GM12878 (cell line): ENCODE results near the gene MYT1. TPM values are rescaled to one million over a fixed set of nuclear protein-coding genes. Genes with fewer than 3 reads are reported as not detected.
"Not testable (repeated sequence)": the region's sequence is repeated elsewhere in the genome, so short reads cannot be mapped to it uniquely, and the experiment has no call there.

Source experiments
- ATAC-seq: fragments of 200-7000 bp; cut with Tn5 transposase; 3 replicates; pipeline ENCODE4 v1.9.1; 2020; ENCODE audit warnings: mild to moderate bottlenecking, moderate library complexity
- BruUV-seq: library from RNA; stranded (reverse); fragments of 400-500 nt; replicated peaks from 2 replicates; lab custom pipeline; 2021; lab: Mats Ljungman, UMichigan
- CTCF ChIA-PET: fragments of 300-600 bp; sonication (Branson Sonifier 250); formaldehyde crosslinking; extraction: SDS; loops from one replicate; lab custom pipeline; 2021; ENCODE audit warnings: inconsistent platforms; lab: Yijun Ruan, JAX
- POLR2A ChIA-PET: fragments of 350-600 bp; formaldehyde crosslinking; extraction: SDS; loops from one replicate; lab custom pipeline; 2021; ENCODE audit warnings: inconsistent platforms; lab: Charles Lee
- RAD21 ChIA-PET: fragments of 300-600 bp; sonication (Branson Sonifier 250); formaldehyde crosslinking; loops from one replicate; lab custom pipeline; 2023; ENCODE audit warnings: antibody characterized with exemption; ENCODE audit not compliant: unreplicated experiment; lab: Charles Lee
- SMC1A ChIA-PET: fragments of 300-600 bp; sonication (Branson Sonifier 250); formaldehyde crosslinking; loops from one replicate; lab custom pipeline; 2023; ENCODE audit not compliant: unreplicated experiment, uncharacterized antibody; lab: Charles Lee
- DNase-seq: peaks from one replicate; pipeline ENCODE4 v3.0.0-alpha.2; 2011; ENCODE audit warnings: low read depth, low spot score
- FAIRE-seq: peaks from 3 replicates; lab custom pipeline; 2011; peaks lifted over from hg19 to GRCh38; lab: Jason Lieb, UNC
- H2AFZ ChIP-seq: 2 replicates; pipeline ENCODE4 v1.6.0; 2011; ENCODE audit warnings: low read depth, low read length, control low read depth; ENCODE audit not compliant: control insufficient read depth
- H3K27ac ChIP-seq: 2 replicates; pipeline ENCODE4 v1.5.1; 2011; ENCODE audit warnings: control low read depth; ENCODE audit not compliant: control insufficient read depth, insufficient read depth
- H3K27me3 ChIP-seq, 2 experiments: replicated peaks in 1 of 2; 2 replicates each; pipeline versions ENCODE4 v1.6.0 to v1.6.1; 2011; ENCODE audit warnings: low read length in 1 of 2; ENCODE audit not compliant: control insufficient read depth in 2 of 2, insufficient read depth in 2 of 2
- H3K36me3 ChIP-seq, 2 experiments: 2 replicates each; pipeline ENCODE4 v1.5.1; 2011; ENCODE audit warnings: low read length in 1 of 2; ENCODE audit not compliant: control insufficient read depth in 2 of 2, insufficient read depth in 2 of 2
- H3K4me1 ChIP-seq: 2 replicates; pipeline ENCODE4 v1.6.1; 2011; ENCODE audit warnings: mild to moderate bottlenecking, low read length, moderate library complexity, mixed read lengths; ENCODE audit not compliant: control insufficient read depth, insufficient read depth
- H3K4me2 ChIP-seq: 2 replicates; pipeline ENCODE4 v1.6.0; 2011; ENCODE audit warnings: control low read depth; ENCODE audit not compliant: control insufficient read depth, insufficient read depth
- H3K4me3 ChIP-seq: fragments of 200-600 bp; sonication (generic); 2 replicates; pipeline ENCODE4 v1.5.1; 2016
- H3K79me2 ChIP-seq: 2 replicates; pipeline ENCODE4 v1.6.0; 2011; ENCODE audit warnings: low read length; ENCODE audit not compliant: control insufficient read depth, insufficient read depth
- H3K9ac ChIP-seq: 2 replicates; pipeline ENCODE4 v1.8.0; 2011; ENCODE audit warnings: low read length, control low read depth, mixed read lengths; ENCODE audit not compliant: control insufficient read depth, insufficient read depth
- H3K9me3 ChIP-seq: replicated peaks from 3 replicates; pipeline ENCODE4 v1.5.1; 2011; ENCODE audit warnings: mild to moderate bottlenecking, low read length; ENCODE audit not compliant: control insufficient read depth, insufficient read depth
- H4K20me1 ChIP-seq: 2 replicates; pipeline ENCODE4 v1.6.0; 2011; ENCODE audit not compliant: control insufficient read depth, insufficient read depth
- NR2C1 ChIP-seq: fragments of 450-650 bp; IDR thresholded peaks from 2 replicates; pipeline ENCODE4 v1.6.1; 2017; ENCODE audit warnings: antibody characterized with exemption, mild to moderate bottlenecking, moderate library complexity
- WGBS: methylation state at CpG from one replicate; pipeline ENCODE4 v1.1.6; 2016; ENCODE audit warnings: low lambda C conversion rate; ENCODE audit not compliant: insufficient replicate concordance, insufficient coverage; ENCODE audit errors: missing lambda C conversion rate; 5-methylcytosine and 5-hydroxymethylcytosine counted together
- in situ Hi-C: fragments of 300-500 bp; cut with MboI; formaldehyde crosslinking; loops from 9 replicates; pipeline ENCODE4 v1.14.3; 2018; ENCODE audit warnings: mixed read lengths
- intact Hi-C: fragments of 100-400 bp; cut with micrococcal nuclease; formaldehyde crosslinking; loops from one replicate; pipeline ENCODE4 v1.14.2; 2022; ENCODE audit not compliant: unreplicated experiment
- polyA plus RNA-seq, 11 experiments: library from polyadenylated mRNA; depleted of rRNA in 4 of 11; unstranded in 6 of 11; stranded (reverse) in 5 of 11; fragments of >200 nt; fragmentation: Nextera tagmentation in 4 of 11; fragmentation: Illumina TruSeq in 1 of 11; extraction: Ambion mirVana in 4 of 11; extraction: Trizol in 1 of 11; gene quantifications; 1 replicate in 1 of 11; 2 replicates in 10 of 11; pipeline versions ENCODE4 v1.2.1 to v1.2.3, GENCODE V29; 2011 to 2016; ENCODE audit warnings: inconsistent platforms in 2 of 11, missing spikeins in 2 of 11, low read depth in 1 of 11
- small RNA-seq: library from RNA; depleted of rRNA; stranded (forward); fragments of <200 nt; gene quantifications from one replicate; pipeline ENCODE3, GENCODE V24; 2014
- total RNA-seq, 4 experiments: library from RNA; depleted of rRNA in 3 of 4; stranded (reverse); fragments of >200 nt in 3 of 4; fragmentation: Illumina TruSeq in 1 of 4; extraction: Trizol in 1 of 4; gene quantifications; 2 replicates each; pipeline versions ENCODE4 v1.2.1 to v1.2.3, GENCODE V29; 2013 to 2021

The MYT1 gene
- total and polyA plus RNA-seq, 10 of the 15 experiments (the other 5 are each of a cell fraction or from before 2014, with no cell fraction given) = 0.01 to 0.10 TPM; not detected in 8

GRCh38 chr20:64286447-64287263 lies 122.4 kb downstream of the MYT1 start:
- H3K4me2 ChIP-seq, H3K9ac ChIP-seq, H3K27ac ChIP-seq, H3K4me1 ChIP-seq, H3K27me3 ChIP-seq, H4K20me1 ChIP-seq, H3K9me3 ChIP-seq, H3K36me3 ChIP-seq, H3K79me2 ChIP-seq, ATAC-seq, in situ Hi-C loops, H3K4me3 ChIP-seq, intact Hi-C loops, H2AFZ ChIP-seq, POLR2A ChIA-PET, BruUV-seq, DNase-seq: not testable (repeated sequence)
- 94% methylated on average over 24 of the region's 30 CpGs for WGBS
- FAIRE-seq = peak; percentile 94
- ChIA-PET RAD21 (interaction anchor here (0.9 to 1.6 kb wide), 2 partner anchors 34 to 46 kb away, joined by 3 to 5 read pairs; no protein-coding TSS in a partner anchor), SMC1A (interaction anchor here (0.7 to 1.4 kb wide), 3 partner anchors 25 to 63 kb away, joined by 3 read pairs; no protein-coding TSS in a partner anchor), CTCF (interaction anchor here (0.7 to 4.9 kb wide), 16 partner anchors 10 to 527 kb away, joined by 3 to 99 read pairs (median 5); partner anchors contain the start of genes NPBWR2 and PCMTD2)
- TF ChIP-seq NR2C1 = peak; percentile 49; the same call in 1 of the 2 replicates

- WGBS = 73% methylated on average over 3 of the region's 3 CpGs
- TF ChIP-seq NR2C1 = 0 out of 2 replicates have a peak, but pooled peaks have one; percentile 24
- DNase-seq, H3K27ac ChIP-seq, H3K4me3 ChIP-seq, intact Hi-C loops, RAD21 ChIA-PET, BruUV-seq, POLR2A ChIA-PET, CTCF ChIA-PET, H3K9ac ChIP-seq, H3K27me3 ChIP-seq, H3K9me3 ChIP-seq, H3K36me3 ChIP-seq, H2AFZ ChIP-seq, ATAC-seq, H4K20me1 ChIP-seq, in situ Hi-C loops, H3K4me2 ChIP-seq, H3K79me2 ChIP-seq, H3K4me1 ChIP-seq, FAIRE-seq, SMC1A ChIA-PET: not testable (repeated sequence)
Observed at GRCh38 chr20:64287264-64287590, 123.0 kb downstream of the MYT1 start.

Small RNA genes within 50 kb of the gene (small RNA-seq; reads per million reads assigned to genes)
- gene AL137028.2 = not detected

Other genes with a start within 250 kb of the MYT1 start
Only the 7 nearest of the 12 such genes appear.
- gene SOX18, start 114.8 kb upstream of the MYT1 start, total RNA-seq (2014; rRNA removed) = 0.16 and 0.28 TPM in 2 replicates
- 0.09 TPM in 2 replicates for gene SOX18, start 114.8 kb upstream of the MYT1 start, total RNA-seq (2014; rRNA removed; fragmentation: Illumina TruSeq; extraction: Trizol)
- gene SOX18, start 114.8 kb upstream of the MYT1 start, total RNA-seq (2021) = 5.6 TPM in 2 replicates
- gene SOX18, start 114.8 kb upstream of the MYT1 start, polyA plus RNA-seq (2011; rRNA removed) = 0.24 and 0.53 TPM in 2 replicates
- not detected in 2 replicates for gene SOX18, start 114.8 kb upstream of the MYT1 start, polyA plus RNA-seq (2014; fragmentation: Illumina TruSeq; extraction: Trizol)
- under 1 TPM; 0.05 TPM for gene SOX18, start 114.8 kb upstream of the MYT1 start, polyA plus RNA-seq (2014; fragmentation: Nextera tagmentation; extraction: Ambion mirVana)
- 2.1 and 2.2 TPM in 2 replicates for gene SOX18, start 114.8 kb upstream of the MYT1 start, polyA plus RNA-seq (2014; rRNA removed)
- not detected for gene SOX18, start 114.8 kb upstream of the MYT1 start, polyA plus RNA-seq (2016; fragmentation: Nextera tagmentation; extraction: Ambion mirVana)
- 13.4 and 17.2 TPM in 2 replicates for gene TCEA2, start 101.3 kb upstream of the MYT1 start, total RNA-seq (2014; rRNA removed)
- 8.8 and 9.3 TPM in 2 replicates for gene TCEA2, start 101.3 kb upstream of the MYT1 start, total RNA-seq (2014; rRNA removed; fragmentation: Illumina TruSeq; extraction: Trizol)
- 38.0 and 42.5 TPM in 2 replicates for gene TCEA2, start 101.3 kb upstream of the MYT1 start, total RNA-seq (2021)
- 11.4 and 13.2 TPM in 2 replicates for gene TCEA2, start 101.3 kb upstream of the MYT1 start, polyA plus RNA-seq (2011; rRNA removed)
- gene TCEA2, start 101.3 kb upstream of the MYT1 start, polyA plus RNA-seq (2014; fragmentation: Illumina TruSeq; extraction: Trizol) = 2.8 and 10.8 TPM in 2 replicates
- 10 to 100 TPM in 1 of 2 experiments, 1 to 10 TPM in 1; 3.4 to 12.3 TPM for gene TCEA2, start 101.3 kb upstream of the MYT1 start, polyA plus RNA-seq (2014; fragmentation: Nextera tagmentation; extraction: Ambion mirVana)
- 17.8 and 26.0 TPM in 2 replicates for gene TCEA2, start 101.3 kb upstream of the MYT1 start, polyA plus RNA-seq (2014; rRNA removed)
- 10 to 100 TPM; 21.2 to 22.0 TPM for gene TCEA2, start 101.3 kb upstream of the MYT1 start, polyA plus RNA-seq (2016; fragmentation: Nextera tagmentation; extraction: Ambion mirVana)
- gene RGS19, start 84.9 kb upstream of the MYT1 start, total RNA-seq (2014; rRNA removed) = 56.0 and 62.4 TPM in 2 replicates
- gene RGS19, start 84.9 kb upstream of the MYT1 start, total RNA-seq (2014; rRNA removed; fragmentation: Illumina TruSeq; extraction: Trizol) = 15.2 and 15.3 TPM in 2 replicates
- 47.1 and 51.0 TPM in 2 replicates for gene RGS19, start 84.9 kb upstream of the MYT1 start, total RNA-seq (2021)
- gene RGS19, start 84.9 kb upstream of the MYT1 start, polyA plus RNA-seq (2011; rRNA removed) = 22.6 and 34.7 TPM in 2 replicates
- 4.7 and 9.6 TPM in 2 replicates for gene RGS19, start 84.9 kb upstream of the MYT1 start, polyA plus RNA-seq (2014; fragmentation: Illumina TruSeq; extraction: Trizol)
- 1 to 10 TPM in 1 of 2 experiments, under 1 TPM in 1; 0.82 to 3.3 TPM for gene RGS19, start 84.9 kb upstream of the MYT1 start, polyA plus RNA-seq (2014; fragmentation: Nextera tagmentation; extraction: Ambion mirVana)
- 61.4 and 64.3 TPM in 2 replicates for gene RGS19, start 84.9 kb upstream of the MYT1 start, polyA plus RNA-seq (2014; rRNA removed)
- gene RGS19, start 84.9 kb upstream of the MYT1 start, polyA plus RNA-seq (2016; fragmentation: Nextera tagmentation; extraction: Ambion mirVana) = 10 to 100 TPM; 45.0 to 53.5 TPM
- 0.34 and 0.38 TPM in 2 replicates for gene OPRL1, start 84.4 kb upstream of the MYT1 start, total RNA-seq (2014; rRNA removed)
- gene OPRL1, start 84.4 kb upstream of the MYT1 start, total RNA-seq (2014; rRNA removed; fragmentation: Illumina TruSeq; extraction: Trizol) = 0.09 and 0.14 TPM in 2 replicates
- 0.41 and 0.51 TPM in 2 replicates for gene OPRL1, start 84.4 kb upstream of the MYT1 start, total RNA-seq (2021)
- gene OPRL1, start 84.4 kb upstream of the MYT1 start, polyA plus RNA-seq (2011; rRNA removed) = 0.14 and 0.38 TPM in 2 replicates
- gene OPRL1, start 84.4 kb upstream of the MYT1 start, polyA plus RNA-seq (2014; fragmentation: Illumina TruSeq; extraction: Trizol) = 0.15 TPM in 1 of 2 replicates, not detected in the other
- under 1 TPM in 1 of 2 experiments, not detected in 1; 0.04 TPM for gene OPRL1, start 84.4 kb upstream of the MYT1 start, polyA plus RNA-seq (2014; fragmentation: Nextera tagmentation; extraction: Ambion mirVana)
- gene OPRL1, start 84.4 kb upstream of the MYT1 start, polyA plus RNA-seq (2014; rRNA removed) = 0.27 and 0.36 TPM in 2 replicates
- gene OPRL1, start 84.4 kb upstream of the MYT1 start, polyA plus RNA-seq (2016; fragmentation: Nextera tagmentation; extraction: Ambion mirVana) = under 1 TPM; 0.12 to 0.24 TPM
- gene LKAAEAR1, start 80.1 kb upstream of the MYT1 start, total RNA-seq (2014; rRNA removed) = not detected in 2 replicates
- gene LKAAEAR1, start 80.1 kb upstream of the MYT1 start, total RNA-seq (2014; rRNA removed; fragmentation: Illumina TruSeq; extraction: Trizol) = not detected in 2 replicates
- gene LKAAEAR1, start 80.1 kb upstream of the MYT1 start, total RNA-seq (2021) = not detected in 2 replicates
- not detected in 2 replicates for gene LKAAEAR1, start 80.1 kb upstream of the MYT1 start, polyA plus RNA-seq (2011; rRNA removed)
- gene LKAAEAR1, start 80.1 kb upstream of the MYT1 start, polyA plus RNA-seq (2014; fragmentation: Illumina TruSeq; extraction: Trizol) = not detected in 2 replicates
- not detected for gene LKAAEAR1, start 80.1 kb upstream of the MYT1 start, polyA plus RNA-seq (2014; fragmentation: Nextera tagmentation; extraction: Ambion mirVana)
- gene LKAAEAR1, start 80.1 kb upstream of the MYT1 start, polyA plus RNA-seq (2014; rRNA removed) = not detected in 2 replicates
- gene LKAAEAR1, start 80.1 kb upstream of the MYT1 start, polyA plus RNA-seq (2016; fragmentation: Nextera tagmentation; extraction: Ambion mirVana) = not detected
- gene NPBWR2, start 56.9 kb upstream of the MYT1 start, total RNA-seq (2014; rRNA removed) = not detected in 2 replicates
- not detected in 2 replicates for gene NPBWR2, start 56.9 kb upstream of the MYT1 start, total RNA-seq (2014; rRNA removed; fragmentation: Illumina TruSeq; extraction: Trizol)
- not detected in 2 replicates for gene NPBWR2, start 56.9 kb upstream of the MYT1 start, total RNA-seq (2021)
- not detected in 2 replicates for gene NPBWR2, start 56.9 kb upstream of the MYT1 start, polyA plus RNA-seq (2011; rRNA removed)
- not detected in 2 replicates for gene NPBWR2, start 56.9 kb upstream of the MYT1 start, polyA plus RNA-seq (2014; fragmentation: Illumina TruSeq; extraction: Trizol)
- not detected for gene NPBWR2, start 56.9 kb upstream of the MYT1 start, polyA plus RNA-seq (2014; fragmentation: Nextera tagmentation; extraction: Ambion mirVana)
- not detected in 2 replicates for gene NPBWR2, start 56.9 kb upstream of the MYT1 start, polyA plus RNA-seq (2014; rRNA removed)
- gene NPBWR2, start 56.9 kb upstream of the MYT1 start, polyA plus RNA-seq (2016; fragmentation: Nextera tagmentation; extraction: Ambion mirVana) = not detected
- 18.2 and 19.3 TPM in 2 replicates for gene PCMTD2, start 91.3 kb downstream of the MYT1 start, total RNA-seq (2014; rRNA removed)
- 14.8 and 16.8 TPM in 2 replicates for gene PCMTD2, start 91.3 kb downstream of the MYT1 start, total RNA-seq (2014; rRNA removed; fragmentation: Illumina TruSeq; extraction: Trizol)
- 23.4 and 26.9 TPM in 2 replicates for gene PCMTD2, start 91.3 kb downstream of the MYT1 start, total RNA-seq (2021)
- 36.8 and 53.4 TPM in 2 replicates for gene PCMTD2, start 91.3 kb downstream of the MYT1 start, polyA plus RNA-seq (2011; rRNA removed)
- gene PCMTD2, start 91.3 kb downstream of the MYT1 start, polyA plus RNA-seq (2014; fragmentation: Illumina TruSeq; extraction: Trizol) = 26.9 and 32.7 TPM in 2 replicates
- gene PCMTD2, start 91.3 kb downstream of the MYT1 start, polyA plus RNA-seq (2014; fragmentation: Nextera tagmentation; extraction: Ambion mirVana) = 10 to 100 TPM in 1 of 2 experiments, 1 to 10 TPM in 1; 6.8 to 12.6 TPM
- gene PCMTD2, start 91.3 kb downstream of the MYT1 start, polyA plus RNA-seq (2014; rRNA removed) = 25.3 and 33.5 TPM in 2 replicates
- 10 to 100 TPM; 13.3 to 13.6 TPM for gene PCMTD2, start 91.3 kb downstream of the MYT1 start, polyA plus RNA-seq (2016; fragmentation: Nextera tagmentation; extraction: Ambion mirVana)